Activated CD8-positive, alpha-beta memory T cell treated with anti-CD3 and anti-CD28 coated beads for 4 hours (primary cell): ENCODE data around the gene YIPF1.
A peak's percentile ranks its signal among the peaks of the same experiment; 100 is the strongest.
"Not testable (repeated sequence)": the region's sequence is repeated elsewhere in the genome, so short reads cannot be mapped to it uniquely, and the experiment has no call there.

Experiments
- DNase-seq, 2 donors: peaks; one replicate each; pipeline ENCODE4 v3.0.0-alpha.2; 2020; ENCODE audit warnings: low read depth in 2 of 2

The YIPF1 gene

DNA sequence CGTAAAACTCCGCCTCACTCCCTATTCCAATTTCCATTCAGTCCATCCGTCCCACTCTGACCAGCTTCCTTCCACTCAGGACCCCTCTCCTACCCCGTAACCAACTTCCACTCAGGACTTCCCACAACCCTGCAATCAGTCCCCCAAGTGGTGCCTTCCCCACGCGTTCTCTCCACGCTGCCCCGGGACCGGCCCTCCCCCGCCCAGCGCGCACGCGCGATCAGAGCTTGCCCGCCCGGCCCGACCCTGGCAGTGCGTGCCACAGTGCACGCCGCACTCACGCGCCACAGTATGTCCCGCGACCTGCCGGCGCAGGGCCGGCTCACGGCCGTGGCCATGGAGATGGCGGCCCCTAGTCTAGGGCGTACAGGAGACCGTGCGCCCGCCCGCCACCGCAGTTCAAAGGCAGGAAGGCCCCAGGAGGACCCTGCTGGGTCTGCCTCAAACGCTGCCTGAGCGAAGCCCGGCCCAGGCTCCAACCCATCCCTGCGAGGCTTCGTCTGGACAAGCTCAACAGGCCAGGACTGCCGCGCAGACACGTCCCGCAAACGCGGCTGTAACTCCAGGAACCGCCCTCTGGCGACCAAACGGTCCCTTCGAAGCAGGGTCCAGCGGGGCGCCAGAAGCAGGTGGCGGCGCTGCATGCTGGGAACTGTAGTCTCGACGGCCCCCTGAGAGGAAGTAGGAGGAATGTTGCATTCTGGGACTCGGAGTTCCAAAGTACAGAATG, 51.5 kb downstream of the YIPF1 start, which contains the start of gene NDC1:
TSS of gene NDC1 (minus strand) at position 373 of the 730 bp plus-strand sequence. CDS start at position 338, 35 bp downstream.
- peak; percentile 70 to 80 for DNase-seq

GRCh38 chr1:53837646-53837923, 52.0 kb downstream of the YIPF1 start:
- DNase-seq, result no peak

- DNase-seq, result no peak
Observed at GRCh38 chr1:53835491-53835890, 54.1 kb downstream of the YIPF1 start.

- DNase-seq, result no peak
Observed at GRCh38 chr1:53834776-53835175, 54.8 kb downstream of the YIPF1 start.

- no peak for DNase-seq
Observed at GRCh38 chr1:53833393-53833792, 56.2 kb downstream of the YIPF1 start.

- no peak for DNase-seq
Observed at GRCh38 chr1:53826367-53826766, 63.2 kb downstream of the YIPF1 start.

- DNase-seq, result no peak
Observed at GRCh38 chr1:53825306-53825705, 64.3 kb downstream of the YIPF1 start.

- DNase-seq, result no peak
Observed at GRCh38 chr1:53822931-53823330, 66.7 kb downstream of the YIPF1 start.

DNA sequence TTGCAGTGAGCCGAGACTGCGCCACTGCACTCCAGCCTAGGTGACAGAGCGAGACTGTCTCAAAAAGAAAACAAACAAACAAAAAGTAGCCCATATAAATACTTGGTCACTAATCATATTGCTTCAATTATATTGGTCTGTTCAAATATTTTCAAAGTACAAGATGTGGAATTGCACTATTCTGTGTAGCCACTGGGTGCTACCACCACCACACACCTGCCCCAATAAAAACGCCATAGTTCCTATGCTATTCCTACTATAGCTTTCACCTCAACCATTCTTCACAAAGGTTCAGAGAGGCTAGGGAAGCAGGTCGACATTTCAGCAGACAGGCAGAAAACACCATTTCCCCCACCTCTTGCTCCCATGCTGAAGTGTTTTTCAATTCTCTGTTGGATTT, 68.2 kb downstream of the YIPF1 start:
- no peak for DNase-seq

GRCh38 chr1:53819387-53819786, 70.2 kb downstream of the YIPF1 start:
- no peak for DNase-seq

DNA sequence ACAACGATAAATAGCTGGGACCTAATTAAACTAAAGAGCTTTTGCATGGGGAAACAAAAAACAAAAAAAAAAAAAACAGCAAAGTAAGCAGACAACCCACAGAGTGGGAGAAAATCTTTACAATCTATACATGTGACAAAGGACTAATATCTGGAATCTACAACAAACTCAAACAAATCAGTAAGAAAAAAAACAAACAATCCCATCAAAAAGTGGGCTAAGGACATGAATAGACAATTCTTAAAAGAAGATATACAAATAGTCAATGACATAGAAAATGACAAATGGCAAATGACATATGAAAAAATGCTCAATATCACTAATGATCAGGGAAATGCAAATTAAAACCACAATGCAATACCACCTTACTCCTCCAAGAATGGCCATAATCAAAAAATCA, 73.0 kb downstream of the YIPF1 start:
- DNase-seq, result not testable (repeated sequence)

GRCh38 chr1:53815484-53815883, 74.1 kb downstream of the YIPF1 start:
- DNase-seq, result not testable (repeated sequence)

GRCh38 chr1:53811414-53811851, 78.2 kb downstream of the YIPF1 start:
- DNase-seq, result no peak

DNA sequence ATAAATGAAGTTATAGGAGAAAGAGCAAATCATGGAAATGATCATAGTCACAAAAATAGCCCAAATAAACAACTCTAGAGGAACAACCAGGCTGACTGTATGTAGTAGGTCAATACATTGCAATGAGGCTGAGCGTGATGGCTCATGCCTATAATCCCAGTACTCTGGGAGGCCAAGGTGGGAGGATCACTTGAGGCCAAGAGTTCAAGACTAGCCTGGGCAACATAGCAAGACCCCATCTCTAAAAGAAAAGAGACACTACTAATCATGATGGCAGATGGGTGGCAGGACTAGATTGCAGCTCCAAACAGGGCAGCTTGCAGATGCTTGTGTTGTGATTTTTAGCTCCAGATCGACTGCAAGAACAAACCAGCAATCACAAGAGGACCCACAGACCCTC, 79.1 kb downstream of the YIPF1 start:
- no peak for DNase-seq

- no peak for DNase-seq
Observed at GRCh38 chr1:53810007-53810406, 79.6 kb downstream of the YIPF1 start.

DNA sequence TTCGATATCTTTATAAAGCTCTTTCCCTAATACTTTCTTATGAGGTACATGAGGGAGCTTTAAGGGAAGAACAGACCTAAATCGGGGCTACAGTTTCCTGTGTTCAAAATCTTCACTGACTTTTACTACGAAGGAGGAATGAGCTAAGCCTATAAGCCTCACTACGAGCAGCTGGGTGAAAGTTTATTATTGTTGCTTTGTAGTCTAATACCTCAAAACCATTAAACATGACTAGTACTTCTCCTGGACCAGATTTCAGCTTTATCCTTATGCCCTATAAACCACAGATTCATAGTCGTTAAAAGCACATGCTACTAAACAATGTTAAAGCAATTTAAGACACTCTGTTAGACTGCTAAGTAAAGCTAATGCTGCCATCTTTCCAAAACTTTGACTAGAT, 81.7 kb downstream of the YIPF1 start:
- no peak for DNase-seq

GRCh38 chr1:53804791-53805505, 84.6 kb downstream of the YIPF1 start:
- DNase-seq, result no peak

GRCh38 chr1:53804181-53804580, 85.4 kb downstream of the YIPF1 start:
- DNase-seq, result no peak
